ENCODE results near the gene PCDHA9.
A peak's percentile ranks its signal among the peaks of the same experiment; 100 is the strongest.

Gene PCDHA9

DNA sequence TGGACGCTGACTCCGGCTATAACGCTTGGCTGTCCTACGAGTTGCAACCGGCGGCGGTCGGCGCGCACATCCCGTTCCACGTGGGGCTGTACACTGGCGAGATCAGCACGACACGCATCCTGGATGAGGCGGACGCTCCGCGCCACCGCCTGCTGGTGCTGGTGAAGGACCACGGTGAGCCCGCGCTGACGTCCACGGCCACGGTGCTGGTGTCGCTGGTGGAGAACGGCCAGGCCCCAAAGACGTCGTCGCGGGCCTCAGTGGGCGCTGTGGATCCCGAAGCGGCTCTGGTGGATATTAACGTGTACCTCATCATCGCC is 29.0 kb downstream of the PCDHA9 start:
- DNase-seq (ENCODE audit: low read depth, low spot score), result no peak

DNA sequence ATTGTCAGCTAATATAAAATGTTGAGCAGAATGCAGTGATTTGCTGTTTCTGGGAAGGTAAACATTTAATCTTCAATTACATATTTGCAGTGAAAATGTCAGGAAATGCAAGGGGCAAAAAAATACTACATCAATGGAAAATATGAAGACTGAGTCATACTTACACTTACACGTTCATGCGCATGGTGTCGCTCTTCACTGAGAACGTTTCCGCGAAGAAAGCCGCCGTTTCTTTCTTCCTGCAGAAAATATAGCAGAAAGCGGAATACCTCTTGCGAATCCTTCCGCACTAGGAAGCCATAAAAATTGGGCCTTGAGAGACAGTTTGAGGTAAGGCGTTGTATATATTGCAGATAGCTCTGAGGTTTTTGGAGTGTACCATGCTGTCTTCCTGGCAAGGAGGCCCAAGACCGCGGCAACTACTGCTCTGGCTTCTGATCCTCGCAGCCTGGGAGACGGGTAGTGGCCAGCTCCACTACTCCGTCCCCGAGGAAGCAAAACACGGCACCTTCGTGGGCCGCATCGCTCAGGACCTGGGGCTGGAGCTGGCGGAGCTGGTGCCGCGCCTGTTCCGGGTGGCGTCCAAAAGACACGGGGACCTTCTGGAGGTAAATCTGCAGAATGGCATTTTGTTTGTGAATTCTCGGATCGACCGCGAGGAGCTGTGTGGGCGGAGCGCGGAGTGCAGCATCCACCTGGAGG is 33.9 kb downstream of the PCDHA9 start, which contains the start of gene PCDHA13:
PCDHA13 (plus strand) TSS at position 236 of the 702 bp plus-strand sequence; CDS start at position 381, 145 bp downstream.
- DNase-seq (ENCODE audit: low read depth, low spot score), result peak; percentile 29

DNA sequence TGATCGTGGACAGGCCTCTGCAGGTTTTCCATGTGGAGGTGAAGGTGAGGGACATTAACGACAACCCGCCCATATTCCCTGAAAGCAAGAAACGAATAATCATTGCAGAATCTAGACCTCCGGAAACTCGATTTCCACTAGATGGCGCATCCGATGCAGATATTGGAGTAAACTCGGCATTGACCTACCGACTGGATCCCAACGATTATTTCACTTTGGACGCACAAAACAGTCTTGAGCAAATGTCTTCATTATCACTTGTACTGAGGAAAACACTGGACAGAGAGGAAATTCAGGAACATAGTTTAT is 34.4 kb downstream of the PCDHA9 start:
- peak; percentile 53 for DNase-seq (ENCODE audit: low read depth, low spot score)

DNA sequence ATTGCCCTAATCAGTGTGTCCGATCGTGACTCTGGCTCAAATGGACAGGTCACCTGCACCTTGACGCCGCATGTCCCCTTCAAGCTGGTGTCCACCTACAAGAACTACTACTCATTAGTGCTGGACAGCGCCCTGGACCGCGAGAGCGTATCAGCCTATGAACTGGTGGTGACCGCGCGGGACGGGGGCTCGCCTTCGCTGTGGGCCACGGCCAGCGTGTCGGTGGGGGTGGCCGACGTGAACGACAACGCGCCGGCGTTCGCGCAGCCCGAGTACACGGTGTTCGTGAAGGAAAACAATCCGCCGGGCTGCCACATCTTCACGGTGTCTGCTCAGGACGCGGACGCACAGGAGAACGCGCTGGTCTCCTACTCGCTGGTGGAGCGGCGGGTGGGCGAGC is 35.2 kb downstream of the PCDHA9 start:
- no peak for DNase-seq (ENCODE audit: low read depth, low spot score)

DNA sequence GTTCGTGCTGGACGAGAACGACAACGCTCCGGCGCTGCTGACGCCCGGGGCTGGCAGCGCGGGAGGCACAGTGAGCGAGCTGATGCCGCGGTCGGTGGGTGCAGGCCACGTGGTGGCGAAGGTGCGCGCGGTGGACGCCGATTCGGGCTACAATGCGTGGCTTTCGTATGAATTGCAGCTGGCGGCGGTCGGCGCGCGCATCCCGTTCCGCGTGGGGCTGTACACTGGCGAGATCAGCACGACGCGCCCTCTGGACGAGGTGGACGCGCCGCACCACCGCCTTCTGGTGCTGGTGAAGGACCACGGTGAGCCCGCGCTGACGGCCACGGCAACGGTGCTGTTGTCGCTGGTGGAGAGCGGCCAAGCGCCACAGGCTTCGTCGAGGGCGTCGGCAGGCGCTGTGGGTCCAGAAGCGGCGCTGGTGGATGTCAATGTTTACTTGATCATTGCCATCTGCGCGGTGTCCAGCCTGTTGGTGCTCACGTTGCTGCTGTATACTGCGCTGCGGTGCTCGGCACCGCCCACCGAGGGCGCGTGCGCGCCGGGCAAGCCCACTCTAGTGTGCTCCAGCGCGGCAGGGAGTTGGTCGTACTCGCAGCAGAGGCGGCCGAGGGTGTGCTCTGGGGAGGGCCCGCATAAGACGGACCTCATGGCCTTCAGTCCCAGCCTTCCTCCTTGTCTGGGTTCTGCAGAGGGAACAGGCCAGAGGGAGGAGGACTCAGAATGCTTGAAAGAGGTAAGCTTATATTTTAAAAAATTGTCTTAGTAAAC is 35.9 kb downstream of the PCDHA9 start:
- DNase-seq (ENCODE audit: low read depth, low spot score), result no peak

All from ELF-1 (cell line).